ENCODE measurements around the gene PRDX5. TPM values are rescaled to one million over a fixed set of nuclear protein-coding genes. Genes with fewer than 3 reads are reported as not detected.

The PRDX5 gene
- total and polyA plus RNA-seq, 9 of the 15 experiments (the other 6 are each of a cell fraction or from before 2014, with no cell fraction given), result 40.8 to 327 (median 204) TPM

GRCh38 chr11:64317961-64318765, at the start of gene PRDX5 (continued):
- TF ChIP-seq ZEB2 (IDR thresholded peaks at IDR 0.05) (no peak), TCF7L2 (IDR thresholded peaks at IDR 0.05; ENCODE audit: low read depth, low read length) (no peak), ETS1 (conservative IDR thresholded peaks at IDR 0.05; ENCODE audit: control insufficient read depth, low read depth, low read length) (peak; percentile 51; the same call in 1 of the 2 replicates), E2F3 (CRISPR knock-in tag; IDR thresholded peaks at IDR 0.05) (no peak), KLF6 (CRISPR knock-in tag; IDR thresholded peaks at IDR 0.05; ENCODE audit: borderline replicate concordance) (no peak), PTBP1 (IDR thresholded peaks at IDR 0.05; ENCODE audit: low read depth, low read length) (no peak), JUN (IDR thresholded peaks at IDR 0.05; ENCODE audit: borderline replicate concordance, low read depth, low read length) (no peak), JUN (CRISPR knock-in tag; IDR thresholded peaks at IDR 0.05; ENCODE audit: borderline replicate concordance) (no peak), SAP30 (IDR thresholded peaks at IDR 0.05; ENCODE audit: borderline replicate concordance, insufficient read depth, low read depth, low read length, poor library complexity, severe bottlenecking) (no peak), SRSF1 (IDR thresholded peaks at IDR 0.05; ENCODE audit: low read depth, low read length) (no peak), ZNF133 (CRISPR knock-in tag; IDR thresholded peaks at IDR 0.05) (no peak), CUX1 (CRISPR knock-in tag; IDR thresholded peaks at IDR 0.05) (no peak), THAP7 (CRISPR knock-in tag; IDR thresholded peaks at IDR 0.05) (no peak), MAFK (IDR thresholded peaks at IDR 0.05; ENCODE audit: low read length) (no peak), WHSC1 (IDR thresholded peaks at IDR 0.05; ENCODE audit: low read length) (no peak), THRAP3 (IDR thresholded peaks at IDR 0.05; ENCODE audit: borderline replicate concordance) (no peak), PYGO2 (tag; IDR thresholded peaks at IDR 0.05) (no peak), SOX6 (IDR thresholded peaks at IDR 0.05) (peak; percentile 10; the same call in 1 of the 2 replicates), SIN3A (IDR thresholded peaks at IDR 0.05; ENCODE audit: borderline replicate concordance in 2 of 2, control insufficient read depth in 1 of 2, low read depth in 2 of 2, low read length in 2 of 2) (no peak; a peak in 1 of 4 replicates), GATAD2A (IDR thresholded peaks at IDR 0.05) (peak; percentile 8; the same call in 1 of the 2 replicates)
